ENCODE measurements around the gene FFAR1.
A peak's percentile ranks its signal among the peaks of the same experiment; 100 is the strongest.
"Not testable (repeated sequence)": the region's sequence is repeated elsewhere in the genome, so short reads cannot be mapped to it uniquely, and the experiment has no call there.

Gene FFAR1

GRCh38 chr19:35344511-35345031 is 3.1 kb upstream of the FFAR1 start:
- no peak for DNase-seq

GRCh38 chr19:35345671-35346111 is 2.0 kb upstream of the FFAR1 start:
- no peak for DNase-seq

GRCh38 chr19:35346193-35347052 is 1.3 kb upstream of the FFAR1 start:
- peak in 1 of 2 donors; percentile 47 for DNase-seq

- DNase-seq = no peak
Measured at GRCh38 chr19:35347930-35348298, 212 bp downstream of the FFAR1 start.

GRCh38 chr19:35348911-35349611 is 1.4 kb downstream of the FFAR1 start:
- no peak for DNase-seq

GRCh38 chr19:35349614-35350521 is 2.2 kb downstream of the FFAR1 start:
- no peak for DNase-seq

- DNase-seq = no peak
Measured at GRCh38 chr19:35350591-35350990, 2.9 kb downstream of the FFAR1 start.

GRCh38 chr19:35351411-35352176 is 3.9 kb downstream of the FFAR1 start:
- no peak for DNase-seq

- no peak for DNase-seq
Measured at GRCh38 chr19:35352177-35352447, 4.4 kb downstream of the FFAR1 start.

- DNase-seq = peak; percentile 45 to 65
Measured at GRCh38 chr19:35352448-35353304, 5.0 kb downstream of the FFAR1 start.

- no peak for DNase-seq
Measured at GRCh38 chr19:35353635-35354034, 5.9 kb downstream of the FFAR1 start.

- DNase-seq = no peak
Measured at GRCh38 chr19:35354898-35355297, 7.2 kb downstream of the FFAR1 start.

- DNase-seq = no peak
Measured at GRCh38 chr19:35355791-35356460, 8.2 kb downstream of the FFAR1 start.

- DNase-seq = peak; percentile 18 to 47
Measured at GRCh38 chr19:35357867-35358573, 10.3 kb downstream of the FFAR1 start, which contains the start of gene FFAR3. Gene FFAR3, plus strand, starts transcription at chr19:35358460. Its CDS starts 431 bp downstream, at chr19:35358891.

GRCh38 chr19:35358834-35359233 is 11.1 kb downstream of the FFAR1 start:
- not testable (repeated sequence) for DNase-seq

GRCh38 chr19:35359395-35359794 is 11.7 kb downstream of the FFAR1 start:
- not testable (repeated sequence) for DNase-seq

- DNase-seq = not testable (repeated sequence)
Measured at GRCh38 chr19:35360081-35360480, 12.4 kb downstream of the FFAR1 start.

GRCh38 chr19:35360880-35361420 is 13.2 kb downstream of the FFAR1 start:
- DNase-seq = no peak

- no peak for DNase-seq
Measured at GRCh38 chr19:35362261-35363000, 14.7 kb downstream of the FFAR1 start.

Measured in bone marrow (tissue), 2 donors.